ENCODE results near the gene ZNF18.
"Not testable (repeated sequence)": the region's sequence is repeated elsewhere in the genome, so short reads cannot be mapped to it uniquely, and the experiment has no call there.

ZNF18 gene

DNA sequence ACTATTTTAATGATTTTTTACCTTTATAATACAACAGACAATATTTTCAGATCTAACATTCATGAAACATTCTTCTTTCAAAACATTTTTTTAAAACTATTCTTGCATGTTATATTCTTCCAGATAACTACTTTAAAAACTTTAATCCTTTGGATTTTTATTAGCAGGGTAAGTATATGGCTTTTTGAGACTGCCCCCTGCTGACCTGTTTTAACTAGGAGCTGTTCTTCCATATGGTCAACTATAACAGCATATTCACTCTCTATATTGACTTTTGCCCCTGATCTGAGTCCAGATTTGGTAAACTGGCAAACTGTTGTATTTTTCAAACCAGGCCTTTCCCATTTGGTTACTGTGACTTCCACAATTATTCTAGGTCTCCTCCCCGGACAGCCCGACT, 16.5 kb downstream of the ZNF18 start:
- DNase-seq: no peak

GRCh38 chr17:11979795-11980194, 17.5 kb downstream of the ZNF18 start:
- DNase-seq: no peak

- DNase-seq: not testable (repeated sequence)
Measured at GRCh38 chr17:11972741-11973140, 24.5 kb downstream of the ZNF18 start.

GRCh38 chr17:11969565-11969964, 27.7 kb downstream of the ZNF18 start:
- DNase-seq: no peak

DNA sequence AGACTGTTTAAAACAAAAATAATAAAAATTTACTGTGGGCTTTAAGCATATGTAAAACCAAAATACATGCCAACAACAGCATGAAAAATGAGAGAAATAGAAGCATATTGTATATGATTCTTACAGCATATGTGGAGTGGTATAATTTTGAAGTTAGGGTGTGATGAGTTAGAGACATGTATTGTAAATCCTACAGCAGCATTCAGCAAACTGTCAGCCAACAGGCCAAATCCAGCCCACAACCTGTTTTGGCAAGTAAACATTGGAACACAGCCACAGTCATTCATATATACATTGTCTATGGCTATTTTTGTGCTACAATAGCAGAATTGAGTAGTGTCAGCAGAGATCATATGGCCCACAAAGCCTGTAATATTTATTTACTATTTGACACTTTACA, 42.3 kb downstream of the ZNF18 start:
- no peak for DNase-seq

- no peak for DNase-seq
Measured at GRCh38 chr17:11953924-11954323, 43.4 kb downstream of the ZNF18 start.

GRCh38 chr17:11952610-11953009, 44.7 kb downstream of the ZNF18 start:
- DNase-seq: no peak

- no peak for DNase-seq
Measured at GRCh38 chr17:11950771-11951519, 46.3 kb downstream of the ZNF18 start.

DNA sequence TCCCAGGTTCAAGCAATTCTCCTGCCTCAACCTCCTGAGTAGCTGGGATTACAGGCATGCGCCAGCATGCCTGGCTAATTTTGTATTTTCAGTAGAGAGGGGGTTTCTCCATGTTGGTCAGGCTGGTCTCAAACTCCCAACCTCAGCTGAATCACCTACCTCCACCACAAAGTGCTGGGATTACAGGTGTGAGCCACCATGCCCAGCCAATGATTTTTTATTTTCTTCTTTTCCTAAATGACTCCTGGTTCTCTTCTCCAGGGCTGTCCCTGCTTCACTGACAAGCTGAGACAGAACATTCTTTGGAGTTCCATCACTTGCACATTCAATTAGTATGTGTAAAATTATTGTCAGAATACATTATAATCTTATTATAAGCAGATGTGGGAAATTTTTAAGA, 47.7 kb downstream of the ZNF18 start:
- not testable (repeated sequence) for DNase-seq

- DNase-seq: no peak
Measured at GRCh38 chr17:11948789-11949188, 48.5 kb downstream of the ZNF18 start.

DNA sequence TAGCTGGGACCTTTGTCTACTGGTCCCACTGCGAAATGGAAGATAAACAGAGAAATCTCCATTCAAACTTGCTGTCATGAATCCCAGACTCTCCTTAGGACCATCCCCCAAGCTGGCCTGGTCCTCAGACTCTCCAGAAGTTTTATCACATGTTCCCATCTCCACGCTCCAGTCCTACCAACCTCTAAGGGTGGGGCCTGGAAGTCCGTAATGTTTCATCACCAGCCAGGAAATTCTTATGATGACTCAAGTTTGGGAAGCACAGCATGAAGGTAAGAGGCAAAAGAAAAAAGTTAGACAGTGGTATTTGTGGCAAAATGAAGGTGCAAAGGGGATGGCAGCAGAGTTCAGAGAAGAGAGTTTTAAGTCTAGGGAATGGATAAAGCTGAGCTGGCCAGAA, 52.7 kb downstream of the ZNF18 start:
- DNase-seq: no peak

- DNase-seq: no peak
Measured at GRCh38 chr17:11943759-11944347, 53.4 kb downstream of the ZNF18 start.

DNA sequence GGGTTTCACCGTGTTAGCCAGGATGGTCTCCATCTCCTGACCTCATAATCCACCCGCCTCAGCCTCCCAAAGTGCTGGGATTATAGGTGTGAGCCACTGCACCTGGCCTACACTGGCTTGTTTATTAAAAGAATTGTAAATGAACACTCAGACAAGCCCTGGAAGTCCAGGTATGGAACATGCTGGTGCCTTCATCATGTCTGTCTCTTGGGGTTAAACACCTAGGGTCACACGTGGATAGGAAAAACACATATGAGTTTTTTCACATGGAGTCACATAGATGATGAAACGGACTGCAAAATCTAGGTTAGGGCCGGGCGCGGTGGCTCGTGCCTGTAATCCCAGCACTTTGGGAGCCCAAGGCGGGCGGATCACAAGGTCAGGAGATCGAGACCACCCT, 54.2 kb downstream of the ZNF18 start:
- not testable (repeated sequence) for DNase-seq

GRCh38 chr17:11940904-11941303, 56.4 kb downstream of the ZNF18 start:
- no peak for DNase-seq

DNA sequence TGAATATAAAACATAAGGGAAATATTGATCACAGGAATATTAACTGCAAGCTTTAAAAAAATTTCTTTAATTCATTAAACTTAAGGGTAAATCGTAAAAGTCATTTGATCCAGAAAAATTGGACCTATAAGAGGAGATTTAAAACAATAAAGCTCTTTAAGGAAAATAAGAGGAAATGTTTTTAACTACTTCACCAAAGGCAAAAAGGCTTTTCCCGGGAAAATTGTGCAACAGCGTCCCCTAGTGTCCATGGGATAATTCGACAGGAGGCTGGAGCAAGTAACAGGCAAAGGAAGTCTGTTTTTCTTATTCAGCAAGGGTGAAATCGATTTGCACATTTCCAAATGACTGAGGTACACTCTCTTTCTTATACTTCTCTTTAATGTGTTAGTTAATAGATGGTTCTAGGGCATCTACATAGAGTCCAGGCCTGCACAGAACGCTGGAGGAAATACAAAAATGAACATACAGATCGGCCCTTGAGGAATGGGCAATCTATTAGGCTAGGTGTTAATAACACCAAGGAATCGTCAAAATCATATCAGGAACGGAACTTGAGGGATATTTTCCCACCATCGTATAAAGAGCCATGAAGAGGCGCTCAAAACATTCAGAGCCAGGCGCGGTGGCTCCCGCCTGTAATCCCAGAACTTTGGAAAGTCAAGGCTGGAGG, 61.4 kb downstream of the ZNF18 start:
- DNase-seq: peak; percentile 67

DNA sequence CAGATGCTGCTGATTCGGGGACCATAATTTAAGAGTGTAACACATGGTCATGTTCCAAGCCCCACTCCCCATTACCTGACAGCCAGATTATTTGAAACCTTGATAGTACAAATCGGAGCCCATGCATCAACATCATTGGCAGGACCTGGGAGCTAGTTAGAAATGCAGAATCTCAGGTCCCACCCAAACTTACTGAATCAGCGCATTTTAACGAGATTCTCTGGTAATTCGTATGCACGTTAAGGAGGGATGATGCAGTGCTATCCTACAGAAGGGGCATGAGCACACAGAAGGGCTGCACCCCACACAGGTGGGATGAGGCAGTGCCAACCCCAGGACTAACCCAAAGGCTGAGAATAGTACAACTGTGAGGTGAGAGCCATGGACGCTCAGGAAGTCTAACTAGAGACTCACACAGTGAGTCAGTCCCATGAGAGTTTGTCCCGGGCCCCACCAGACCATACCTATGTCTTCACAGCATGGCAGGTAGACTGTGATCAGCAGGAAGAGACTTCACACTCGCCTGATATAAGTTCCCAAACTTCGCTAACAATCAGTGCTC, 64.9 kb downstream of the ZNF18 start:
- DNase-seq: no peak

DNA sequence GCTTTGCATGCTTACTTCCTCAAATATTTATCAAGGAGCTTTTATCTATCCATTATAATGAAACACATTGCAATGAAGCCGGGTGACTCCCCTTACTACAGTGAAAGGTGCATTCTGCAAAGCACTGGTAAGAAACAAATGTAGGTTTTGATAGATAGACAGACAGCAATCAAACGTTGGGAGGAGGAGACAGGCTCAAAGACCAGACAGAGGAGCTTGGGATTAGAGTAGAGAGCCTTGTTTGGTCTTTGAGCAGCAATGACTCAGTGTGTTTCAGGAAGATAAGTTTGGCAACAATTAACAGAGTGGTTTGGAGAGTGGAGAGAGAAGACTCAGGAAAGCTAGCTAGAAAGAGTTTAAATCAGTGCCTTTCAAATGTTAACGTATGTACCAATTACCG, 68.8 kb downstream of the ZNF18 start:
- DNase-seq: no peak

Data from activated CD8-positive, alpha-beta memory T cell treated with anti-CD3 and anti-CD28 coated beads, Interleukin-2, amount 50 U/mL, for 48 hours (primary cell).